DOHH2 (cell line): Measurements from ENCODE around the gene BIVM.

Experiments
- H3F3A ChIP-seq: fragments of 200-600 bp; sonication (generic), shearing (Covaris generic); 2 replicates; pipeline ENCODE4 v1.6.0; 2016; ENCODE audit warnings: antibody characterized with exemption, mild to moderate bottlenecking; ENCODE audit not compliant: control insufficient read depth, insufficient read depth
- H3K27ac ChIP-seq: fragments of 200-600 bp; sonication (generic); 2 replicates; pipeline ENCODE4 v1.5.1; 2014; ENCODE audit warnings: low read depth, mild to moderate bottlenecking, low read length, moderate library complexity
- H3K27me3 ChIP-seq: fragments of 200-600 bp; sonication (generic); 2 replicates; pipeline ENCODE4 v1.6.1; 2014; ENCODE audit warnings: mild to moderate bottlenecking, low read length, mixed read lengths; ENCODE audit not compliant: control insufficient read depth
- H3K36me3 ChIP-seq: fragments of 200-600 bp; sonication (generic); 2 replicates; pipeline ENCODE4 v1.6.1; 2014; ENCODE audit warnings: mild to moderate bottlenecking, low read length, moderate library complexity, mixed read lengths; ENCODE audit not compliant: control insufficient read depth
- H3K4me1 ChIP-seq: fragments of 200-600 bp; sonication (generic); 2 replicates; pipeline ENCODE4 v1.6.1; 2014; ENCODE audit warnings: mild to moderate bottlenecking, low read length, mixed read lengths; ENCODE audit not compliant: control insufficient read depth
- H3K4me2 ChIP-seq: fragments of 200-600 bp; sonication (generic); 2 replicates; pipeline ENCODE4 v1.6.0; 2014; ENCODE audit warnings: mild to moderate bottlenecking, low read length, moderate library complexity
- H3K4me3 ChIP-seq: fragments of 200-600 bp; sonication (generic); 2 replicates; pipeline ENCODE4 v1.5.1; 2014; ENCODE audit warnings: mild to moderate bottlenecking, low read length, mixed read lengths
- H3K79me2 ChIP-seq: fragments of 200-600 bp; sonication (generic); 2 replicates; pipeline ENCODE4 v1.6.1; 2014; ENCODE audit warnings: mild to moderate bottlenecking, low read length, mixed read lengths; ENCODE audit not compliant: control insufficient read depth
- H3K9me2 ChIP-seq: fragments of 200-600 bp; sonication (generic); replicated peaks from 2 replicates; pipeline ENCODE4 v1.6.1; 2014; ENCODE audit warnings: mild to moderate bottlenecking, low read length, mixed read lengths; ENCODE audit not compliant: control insufficient read depth
- H3K9me3 ChIP-seq: fragments of 200-600 bp; sonication (generic); 2 replicates; pipeline ENCODE4 v1.6.1; 2014; ENCODE audit warnings: antibody characterized with exemption, low read length, mixed read lengths; ENCODE audit not compliant: control insufficient read depth, insufficient read depth
- H4K20me1 ChIP-seq: fragments of 200-600 bp; sonication (generic); 2 replicates; pipeline ENCODE4 v1.6.0; 2014; ENCODE audit warnings: low read depth, mild to moderate bottlenecking, antibody characterized with exemption, low read length, moderate library complexity; ENCODE audit not compliant: control insufficient read depth, insufficient read depth
- EZH2phosphoT487 ChIP-seq: fragments of 200-600 bp; sonication (generic); IDR thresholded peaks from 2 replicates; pipeline ENCODE4 v1.6.1; 2017; ENCODE audit warnings: borderline replicate concordance, mild to moderate bottlenecking, antibody characterized with exemption, low read length, moderate library complexity, mixed read lengths
- TF ChIP-seq, protein P1 (sequence below): fragments of 200-600 bp; sonication (generic); IDR thresholded peaks from one replicate; pipeline ENCODE4 v1.5.1; 2014; ENCODE audit warnings: antibody characterized with exemption, mild to moderate bottlenecking, low read depth, low read length; ENCODE audit not compliant: poor library complexity, severe bottlenecking

BIVM gene

DNA sequence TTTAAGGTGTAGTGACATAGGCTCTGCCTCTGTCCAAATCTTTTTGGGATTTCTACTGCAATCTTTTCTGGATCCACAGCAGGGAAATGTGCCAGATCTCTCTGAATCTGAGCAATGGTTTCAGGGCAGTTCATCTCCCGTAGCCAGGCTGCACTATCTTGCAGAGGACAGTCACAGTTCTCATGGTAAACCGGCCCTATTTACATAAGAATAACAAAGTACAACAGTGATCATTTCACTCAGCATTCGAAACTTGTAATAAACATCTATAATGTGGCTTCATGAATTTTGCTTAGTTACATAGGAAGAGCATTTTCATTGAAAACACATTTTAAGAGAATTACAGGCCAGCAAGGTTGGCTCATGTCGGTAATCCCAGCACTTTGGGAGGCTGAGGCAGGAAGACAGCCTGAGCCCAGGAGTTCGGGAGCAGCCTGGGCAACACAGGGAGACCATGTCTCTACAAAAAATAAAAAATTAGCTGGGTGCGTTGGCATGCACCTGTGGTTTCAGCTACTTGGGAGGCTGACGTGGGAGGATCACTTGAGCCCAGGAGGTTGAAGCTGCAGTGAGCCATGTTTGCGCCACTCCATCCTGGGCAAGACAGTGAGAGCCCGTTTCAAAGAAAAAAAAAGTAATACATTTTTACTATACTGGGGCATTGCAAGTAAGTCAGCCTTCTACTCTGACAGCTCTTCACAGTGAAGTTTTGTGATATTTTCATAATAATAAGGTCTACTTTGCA is 5.1 kb upstream of the BIVM start:
- no peaks in the 10 kb centered on the region for H4K20me1 ChIP-seq
- H3K27me3 ChIP-seq = no peaks in the 10 kb centered on the region
- peaks cover 7% of the 10 kb centered on the region for H3F3A ChIP-seq
- TF ChIP-seq, protein P1, sequence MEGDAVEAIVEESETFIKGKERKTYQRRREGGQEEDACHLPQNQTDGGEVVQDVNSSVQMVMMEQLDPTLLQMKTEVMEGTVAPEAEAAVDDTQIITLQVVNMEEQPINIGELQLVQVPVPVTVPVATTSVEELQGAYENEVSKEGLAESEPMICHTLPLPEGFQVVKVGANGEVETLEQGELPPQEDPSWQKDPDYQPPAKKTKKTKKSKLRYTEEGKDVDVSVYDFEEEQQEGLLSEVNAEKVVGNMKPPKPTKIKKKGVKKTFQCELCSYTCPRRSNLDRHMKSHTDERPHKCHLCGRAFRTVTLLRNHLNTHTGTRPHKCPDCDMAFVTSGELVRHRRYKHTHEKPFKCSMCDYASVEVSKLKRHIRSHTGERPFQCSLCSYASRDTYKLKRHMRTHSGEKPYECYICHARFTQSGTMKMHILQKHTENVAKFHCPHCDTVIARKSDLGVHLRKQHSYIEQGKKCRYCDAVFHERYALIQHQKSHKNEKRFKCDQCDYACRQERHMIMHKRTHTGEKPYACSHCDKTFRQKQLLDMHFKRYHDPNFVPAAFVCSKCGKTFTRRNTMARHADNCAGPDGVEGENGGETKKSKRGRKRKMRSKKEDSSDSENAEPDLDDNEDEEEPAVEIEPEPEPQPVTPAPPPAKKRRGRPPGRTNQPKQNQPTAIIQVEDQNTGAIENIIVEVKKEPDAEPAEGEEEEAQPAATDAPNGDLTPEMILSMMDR = no peak
- no peak for TF ChIP-seq EZH2phosphoT487
- H3K9me3 ChIP-seq = no peaks in the 10 kb centered on the region
- H3K4me1 ChIP-seq = peaks cover 14% of the 10 kb centered on the region
- no peak overlapping the region for H3K27ac ChIP-seq
- peaks cover 16% of the 10 kb centered on the region for H3K36me3 ChIP-seq
- H3K4me3 ChIP-seq = no peak overlapping the region
- H3K9me2 ChIP-seq = no peaks in the 10 kb centered on the region
- H3K4me2 ChIP-seq = no peak overlapping the region
- H3K79me2 ChIP-seq = 0 out of 2 replicates have a peak, but pooled peaks cover 4% of the 10 kb centered on the region

DNA sequence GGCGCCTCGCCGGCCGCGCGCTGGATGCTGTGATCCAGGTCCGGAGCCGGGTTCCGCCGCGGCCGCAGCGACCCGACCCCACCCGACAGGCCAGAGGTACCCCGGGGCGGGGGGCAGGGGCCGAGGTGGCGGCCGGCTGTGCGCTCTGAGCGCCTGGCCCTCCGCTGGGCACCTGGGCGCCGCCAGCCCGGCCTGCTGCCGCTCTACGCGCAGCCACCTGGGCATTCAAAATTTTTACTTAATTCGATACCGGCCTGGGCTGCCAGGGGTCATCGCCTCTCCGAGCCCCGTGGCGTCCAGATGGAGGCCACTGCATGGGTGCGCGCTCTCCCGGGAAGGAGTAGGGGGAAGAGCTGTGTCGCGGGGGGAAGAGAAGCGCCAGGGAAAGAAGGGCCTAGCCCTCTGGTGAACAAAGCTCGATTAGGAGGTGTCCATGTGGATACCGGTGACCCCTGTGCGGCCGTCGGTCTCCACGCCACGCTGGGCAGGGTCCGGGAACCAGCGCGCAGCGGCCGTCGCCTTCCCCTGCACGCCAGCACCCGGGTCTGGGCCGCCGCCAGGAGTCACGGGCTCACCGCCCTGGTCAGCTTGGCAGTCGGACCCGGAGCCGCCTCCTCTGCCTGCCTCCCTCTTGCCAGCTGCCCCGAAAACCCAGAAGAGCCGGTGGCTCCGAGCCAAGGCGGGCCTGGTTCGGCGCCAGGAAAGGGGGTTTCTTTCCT is 666 bp downstream of the BIVM start:
- Histone ChIP-seq H3K36me3 (no peaks in the 10 kb centered on the region), H3K9me3 (no peaks in the 10 kb centered on the region), H3K9me2 (no peaks in the 10 kb centered on the region), H3K4me3 (peak overlapping the region; percentile 95), H4K20me1 (no peaks in the 10 kb centered on the region), H3F3A (peaks cover 7% of the 10 kb centered on the region), H3K27ac (no peak overlapping the region), H3K4me1 (peaks cover 30% of the 10 kb centered on the region), H3K79me2 (peaks cover 36% of the 10 kb centered on the region), H3K27me3 (no peaks in the 10 kb centered on the region), H3K4me2 (peak overlapping the region; percentile 96)
- TF ChIP-seq, protein P1 = no peak
- TF ChIP-seq EZH2phosphoT487 = no peak

DNA sequence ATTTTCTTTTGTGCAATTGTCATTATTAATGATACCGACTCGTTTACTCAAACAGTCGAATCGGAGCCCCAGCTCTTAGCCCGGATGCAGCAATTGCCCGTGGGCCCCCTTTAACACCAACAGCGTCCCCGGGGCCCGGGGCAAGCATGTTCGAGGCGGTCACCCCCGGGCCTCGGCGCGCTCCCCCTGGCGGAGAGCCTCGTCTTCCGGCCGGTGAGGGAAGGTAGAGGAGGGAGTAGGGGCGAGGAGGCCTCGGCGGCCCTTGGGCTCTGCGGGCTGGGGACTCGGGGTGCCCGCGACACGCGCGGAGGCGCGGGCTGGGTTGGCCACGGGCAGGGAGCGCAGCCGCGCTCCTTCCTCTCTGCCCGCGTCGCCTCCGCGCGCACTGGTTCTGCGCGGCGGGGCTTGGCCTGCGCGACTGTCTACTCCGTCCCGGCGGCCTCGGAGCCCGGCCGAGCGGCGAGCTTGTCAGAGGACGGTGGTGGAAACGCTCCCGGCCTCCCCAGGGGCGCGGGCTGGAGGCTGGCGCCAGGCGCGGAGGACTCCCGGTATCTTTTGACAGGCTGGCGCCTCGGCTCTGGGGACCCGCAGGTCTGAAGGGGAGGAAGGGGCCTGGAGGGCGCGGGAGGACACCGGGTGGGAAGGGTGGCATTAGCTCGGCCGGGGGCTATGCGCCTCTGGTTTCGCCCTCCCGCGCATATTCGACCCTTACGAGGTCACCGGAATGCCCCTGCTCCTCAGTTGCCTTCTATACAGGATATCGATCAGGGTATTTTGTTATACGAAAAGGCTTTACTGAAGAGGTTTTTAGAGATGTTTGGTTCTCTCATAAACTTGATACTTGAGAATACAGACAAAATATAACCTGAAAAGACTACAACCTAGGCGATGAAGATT is 1.5 kb downstream of the BIVM start:
- no peaks in the 10 kb centered on the region for H3K9me3 ChIP-seq
- peaks cover 30% of the 10 kb centered on the region for H3K4me1 ChIP-seq
- H3K27ac ChIP-seq = no peak overlapping the region
- H3K9me2 ChIP-seq = no peaks in the 10 kb centered on the region
- H3K36me3 ChIP-seq = no peaks in the 10 kb centered on the region
- peak overlapping the region; percentile 96 for H3K4me2 ChIP-seq
- TF ChIP-seq, protein P1 = peak; percentile 73
- no peak for TF ChIP-seq EZH2phosphoT487
- peak overlapping the region; percentile 95 for H3K4me3 ChIP-seq
- H3K79me2 ChIP-seq = peaks cover 42% of the 10 kb centered on the region
- no peaks in the 10 kb centered on the region for H4K20me1 ChIP-seq
- H3F3A ChIP-seq = peaks cover 7% of the 10 kb centered on the region
- H3K27me3 ChIP-seq = no peaks in the 10 kb centered on the region
